GM23338 (cell line): ENCODE measurements around the gene YES1. TPM values are rescaled to one million over a fixed set of nuclear protein-coding genes. Genes with fewer than 3 reads are reported as not detected.

Experiments
- ATAC-seq: fragments of 200-7000 bp; cut with Tn5 transposase; 3 replicates; pipeline ENCODE4 v1.9.1; 2020
- DNase-seq: peaks from one replicate; pipeline ENCODE4 v3.0.0-alpha.2; 2015; ENCODE audit warnings: low spot score
- H2AFZ ChIP-seq: fragments of 200-600 bp; sonication (generic); 2 replicates; pipeline ENCODE4 v1.8.0; 2016; ENCODE audit warnings: antibody characterized with exemption, mild to moderate bottlenecking, moderate library complexity
- H3F3A ChIP-seq: fragments of 200-600 bp; sonication (generic); replicated peaks from 2 replicates; pipeline ENCODE4 v1.8.0; 2017; ENCODE audit warnings: antibody characterized with exemption, mixed run types, low read depth
- H3K27ac ChIP-seq: fragments of 200-600 bp; sonication (generic); 2 replicates; pipeline ENCODE4 v1.6.1; 2016; ENCODE audit warnings: low read depth
- H3K27me3 ChIP-seq: fragments of 200-600 bp; sonication (generic); 2 replicates; pipeline ENCODE4 v1.8.0; 2016; ENCODE audit warnings: mild to moderate bottlenecking, mixed run types, moderate library complexity; ENCODE audit not compliant: insufficient read depth
- H3K36me3 ChIP-seq: fragments of 200-600 bp; sonication (generic); 2 replicates; pipeline ENCODE4 v1.8.0; 2016; ENCODE audit warnings: mild to moderate bottlenecking; ENCODE audit not compliant: insufficient read depth
- H3K4me1 ChIP-seq: fragments of 200-600 bp; sonication (generic); 2 replicates; pipeline ENCODE4 v1.8.0; 2016; ENCODE audit warnings: mild to moderate bottlenecking, moderate library complexity; ENCODE audit not compliant: insufficient read depth
- H3K4me2 ChIP-seq: fragments of 200-600 bp; sonication (generic); 2 replicates; pipeline ENCODE4 v1.7.1; 2017; ENCODE audit warnings: mixed run types
- H3K4me3 ChIP-seq: fragments of 200-600 bp; sonication (generic); 2 replicates; pipeline ENCODE4 v1.6.1; 2016; ENCODE audit warnings: mixed run types
- H3K79me2 ChIP-seq: fragments of 200-600 bp; sonication (generic); replicated peaks from 2 replicates; pipeline ENCODE4 v1.8.0; 2017; ENCODE audit warnings: mild to moderate bottlenecking; ENCODE audit not compliant: insufficient read depth
- H3K9me2 ChIP-seq: fragments of 200-600 bp; sonication (generic); 2 replicates; pipeline ENCODE4 v1.8.0; 2017; ENCODE audit not compliant: insufficient read depth
- H4K20me1 ChIP-seq: fragments of 200-600 bp; sonication (generic); replicated peaks from 2 replicates; pipeline ENCODE4 v1.8.0; 2017; ENCODE audit warnings: mild to moderate bottlenecking; ENCODE audit not compliant: insufficient read depth
- H3K27ac Mint-ChIP-seq: 2 replicates; pipeline ENCODE4 v1.8.0; 2020; ENCODE audit warnings: inconsistent platforms, mild to moderate bottlenecking, moderate library complexity, mixed read lengths
- H3K27me3 Mint-ChIP-seq: 3 replicates; pipeline ENCODE4 v1.8.0; 2022; ENCODE audit warnings: low read depth, mild to moderate bottlenecking, moderate library complexity, mixed read lengths, inconsistent platforms; ENCODE audit not compliant: insufficient read depth, poor library complexity
- H3K36me3 Mint-ChIP-seq: 3 replicates; pipeline ENCODE4 v1.8.0; 2021; ENCODE audit warnings: low read depth, mild to moderate bottlenecking, inconsistent platforms, moderate library complexity, mixed read lengths
- H3K4me1 Mint-ChIP-seq: 3 replicates; pipeline ENCODE4 v1.8.0; 2020; ENCODE audit warnings: mild to moderate bottlenecking, inconsistent platforms, mixed read lengths
- H3K4me3 Mint-ChIP-seq: 3 replicates; pipeline ENCODE4 v1.8.0; 2021; ENCODE audit warnings: moderate library complexity, mild to moderate bottlenecking, inconsistent platforms, mixed read lengths
- H3K9me3 Mint-ChIP-seq: 3 replicates; pipeline ENCODE4 v1.8.0; 2020; ENCODE audit warnings: moderate library complexity, mild to moderate bottlenecking, inconsistent platforms, mixed read lengths
- CREB1 ChIP-seq: fragments of 250-450 bp; sonication (Bioruptor Pico); IDR thresholded peaks from 2 replicates; pipeline ENCODE4 v1.5.0; 2020; ENCODE audit warnings: low read depth, mild to moderate bottlenecking, moderate library complexity
- ETS1 ChIP-seq: IDR thresholded peaks from 2 replicates; pipeline ENCODE4 v1.6.1; 2016; ENCODE audit warnings: antibody characterized with exemption
- EZH2 ChIP-seq: fragments of 200-600 bp; sonication (generic); IDR thresholded peaks from one replicate; pipeline ENCODE4 v1.8.0; 2017; ENCODE audit warnings: antibody characterized with exemption, mild to moderate bottlenecking, low read depth; ENCODE audit not compliant: unreplicated experiment
- EZH2phosphoT487 ChIP-seq: fragments of 200-600 bp; sonication (generic); IDR thresholded peaks from one replicate; pipeline ENCODE4 v1.8.1; 2018; ENCODE audit warnings: antibody characterized with exemption; ENCODE audit not compliant: unreplicated experiment
- JUNB ChIP-seq: IDR thresholded peaks from one replicate; pipeline ENCODE4 v1.6.1; 2016; ENCODE audit warnings: antibody characterized with exemption; ENCODE audit not compliant: unreplicated experiment
- NANOG ChIP-seq: IDR thresholded peaks from 2 replicates; pipeline ENCODE4 v1.6.1; 2016; ENCODE audit warnings: antibody characterized with exemption, borderline replicate concordance
- POLR2AphosphoS5 ChIP-seq: IDR thresholded peaks from 2 replicates; pipeline ENCODE4 v1.6.1; 2016; ENCODE audit warnings: antibody characterized with exemption, low read depth
- STAT1 ChIP-seq: IDR thresholded peaks from one replicate; pipeline ENCODE4 v1.6.1; 2016; ENCODE audit warnings: antibody characterized with exemption; ENCODE audit not compliant: unreplicated experiment
- ZNF114 ChIP-seq: fragments of 250-450 bp; sonication (Bioruptor Pico); IDR thresholded peaks from 2 replicates; pipeline ENCODE4 v1.5.0; 2020; ENCODE audit warnings: mild to moderate bottlenecking, moderate library complexity
- ZNF331 ChIP-seq: fragments of 250-450 bp; sonication (Bioruptor Pico); IDR thresholded peaks from 2 replicates; pipeline ENCODE4 v1.5.0; 2020; ENCODE audit warnings: low read depth, mild to moderate bottlenecking, moderate library complexity
- polyA plus RNA-seq: library from polyadenylated mRNA; unstranded; fragments of >200 nt; fragmentation: Nextera tagmentation; extraction: Ambion mirVana; gene quantifications from 2 replicates; pipeline ENCODE4 v1.2.1, GENCODE V29; 2016
- total RNA-seq: library from RNA; depleted of rRNA; stranded (reverse); fragments of >200 nt; shearing (Covaris generic); gene quantifications from 2 replicates; pipeline ENCODE4 v1.2.3, GENCODE V29; 2014
- TF ChIP-seq, protein P1 (sequence below): IDR thresholded peaks from one replicate; pipeline ENCODE4 v1.6.1; 2018; ENCODE audit warnings: antibody characterized with exemption; ENCODE audit not compliant: unreplicated experiment
- TF ChIP-seq, protein P2 (sequence below), 2 experiments: fragments of 200-600 bp in 1 of 2; sonication (generic) in 1 of 2; conservative IDR thresholded peaks; 2 replicates each; pipeline versions ENCODE4 v1.5.1 to v1.6.1; 2016 to 2017; ENCODE audit warnings: antibody characterized with exemption in 2 of 2, low read depth in 2 of 2, mild to moderate bottlenecking in 2 of 2, moderate library complexity in 1 of 2
- TF ChIP-seq, protein P3 (sequence below): fragments of 250-450 bp; sonication (Bioruptor Pico); IDR thresholded peaks from 2 replicates; pipeline ENCODE4 v1.5.0; 2020; ENCODE audit warnings: mild to moderate bottlenecking, moderate library complexity

YES1 gene
- total and polyA plus RNA-seq, 2 experiments from 2014 or later, result 25.4 to 327 TPM

GRCh38 chr18:801137-801536 lies 10.9 kb downstream of the YES1 start:
- no peak overlapping the region for H3K27ac ChIP-seq
- ATAC-seq, result no peak
- DNase-seq, result no peak
- H3F3A ChIP-seq, result no peaks in the 10 kb centered on the region
- H3K79me2 ChIP-seq, result peaks cover 99% of the 10 kb centered on the region
- peaks cover 43% of the 10 kb centered on the region for H4K20me1 ChIP-seq
- H3K4me3 ChIP-seq, result no peak overlapping the region
- Mint-ChIP-seq H3K4me1 (peaks cover 37% of the 10 kb centered on the region), H3K27ac (no peak overlapping the region), H3K4me3 (no peak overlapping the region), H3K27me3 (peaks cover 2% of the 10 kb centered on the region), H3K9me3 (no peaks in the 10 kb centered on the region), H3K36me3 (no peaks in the 10 kb centered on the region)
- no peak overlapping the region for H2AFZ ChIP-seq
- H3K27me3 ChIP-seq, result no peaks in the 10 kb centered on the region
- H3K4me1 ChIP-seq, result peaks cover 34% of the 10 kb centered on the region
- no peaks in the 10 kb centered on the region for H3K36me3 ChIP-seq
- H3K9me2 ChIP-seq, result no peaks in the 10 kb centered on the region
- TF ChIP-seq, protein P1, sequence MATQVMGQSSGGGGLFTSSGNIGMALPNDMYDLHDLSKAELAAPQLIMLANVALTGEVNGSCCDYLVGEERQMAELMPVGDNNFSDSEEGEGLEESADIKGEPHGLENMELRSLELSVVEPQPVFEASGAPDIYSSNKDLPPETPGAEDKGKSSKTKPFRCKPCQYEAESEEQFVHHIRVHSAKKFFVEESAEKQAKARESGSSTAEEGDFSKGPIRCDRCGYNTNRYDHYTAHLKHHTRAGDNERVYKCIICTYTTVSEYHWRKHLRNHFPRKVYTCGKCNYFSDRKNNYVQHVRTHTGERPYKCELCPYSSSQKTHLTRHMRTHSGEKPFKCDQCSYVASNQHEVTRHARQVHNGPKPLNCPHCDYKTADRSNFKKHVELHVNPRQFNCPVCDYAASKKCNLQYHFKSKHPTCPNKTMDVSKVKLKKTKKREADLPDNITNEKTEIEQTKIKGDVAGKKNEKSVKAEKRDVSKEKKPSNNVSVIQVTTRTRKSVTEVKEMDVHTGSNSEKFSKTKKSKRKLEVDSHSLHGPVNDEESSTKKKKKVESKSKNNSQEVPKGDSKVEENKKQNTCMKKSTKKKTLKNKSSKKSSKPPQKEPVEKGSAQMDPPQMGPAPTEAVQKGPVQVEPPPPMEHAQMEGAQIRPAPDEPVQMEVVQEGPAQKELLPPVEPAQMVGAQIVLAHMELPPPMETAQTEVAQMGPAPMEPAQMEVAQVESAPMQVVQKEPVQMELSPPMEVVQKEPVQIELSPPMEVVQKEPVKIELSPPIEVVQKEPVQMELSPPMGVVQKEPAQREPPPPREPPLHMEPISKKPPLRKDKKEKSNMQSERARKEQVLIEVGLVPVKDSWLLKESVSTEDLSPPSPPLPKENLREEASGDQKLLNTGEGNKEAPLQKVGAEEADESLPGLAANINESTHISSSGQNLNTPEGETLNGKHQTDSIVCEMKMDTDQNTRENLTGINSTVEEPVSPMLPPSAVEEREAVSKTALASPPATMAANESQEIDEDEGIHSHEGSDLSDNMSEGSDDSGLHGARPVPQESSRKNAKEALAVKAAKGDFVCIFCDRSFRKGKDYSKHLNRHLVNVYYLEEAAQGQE, result no peak
- no peak for TF ChIP-seq STAT1
- TF ChIP-seq POLR2AphosphoS5, result no peak
- TF ChIP-seq ZNF114, result no peak
- no peak for TF ChIP-seq EZH2phosphoT487
- no peak for TF ChIP-seq EZH2
- no peak for TF ChIP-seq ZNF331 (CRISPR knock-in tag)
- no peak for TF ChIP-seq NANOG
- TF ChIP-seq, protein P2, sequence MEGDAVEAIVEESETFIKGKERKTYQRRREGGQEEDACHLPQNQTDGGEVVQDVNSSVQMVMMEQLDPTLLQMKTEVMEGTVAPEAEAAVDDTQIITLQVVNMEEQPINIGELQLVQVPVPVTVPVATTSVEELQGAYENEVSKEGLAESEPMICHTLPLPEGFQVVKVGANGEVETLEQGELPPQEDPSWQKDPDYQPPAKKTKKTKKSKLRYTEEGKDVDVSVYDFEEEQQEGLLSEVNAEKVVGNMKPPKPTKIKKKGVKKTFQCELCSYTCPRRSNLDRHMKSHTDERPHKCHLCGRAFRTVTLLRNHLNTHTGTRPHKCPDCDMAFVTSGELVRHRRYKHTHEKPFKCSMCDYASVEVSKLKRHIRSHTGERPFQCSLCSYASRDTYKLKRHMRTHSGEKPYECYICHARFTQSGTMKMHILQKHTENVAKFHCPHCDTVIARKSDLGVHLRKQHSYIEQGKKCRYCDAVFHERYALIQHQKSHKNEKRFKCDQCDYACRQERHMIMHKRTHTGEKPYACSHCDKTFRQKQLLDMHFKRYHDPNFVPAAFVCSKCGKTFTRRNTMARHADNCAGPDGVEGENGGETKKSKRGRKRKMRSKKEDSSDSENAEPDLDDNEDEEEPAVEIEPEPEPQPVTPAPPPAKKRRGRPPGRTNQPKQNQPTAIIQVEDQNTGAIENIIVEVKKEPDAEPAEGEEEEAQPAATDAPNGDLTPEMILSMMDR (conservative IDR thresholded peaks at IDR 0.05; ENCODE audit: low read depth in 2 of 2), result no peak
- TF ChIP-seq, protein P3, sequence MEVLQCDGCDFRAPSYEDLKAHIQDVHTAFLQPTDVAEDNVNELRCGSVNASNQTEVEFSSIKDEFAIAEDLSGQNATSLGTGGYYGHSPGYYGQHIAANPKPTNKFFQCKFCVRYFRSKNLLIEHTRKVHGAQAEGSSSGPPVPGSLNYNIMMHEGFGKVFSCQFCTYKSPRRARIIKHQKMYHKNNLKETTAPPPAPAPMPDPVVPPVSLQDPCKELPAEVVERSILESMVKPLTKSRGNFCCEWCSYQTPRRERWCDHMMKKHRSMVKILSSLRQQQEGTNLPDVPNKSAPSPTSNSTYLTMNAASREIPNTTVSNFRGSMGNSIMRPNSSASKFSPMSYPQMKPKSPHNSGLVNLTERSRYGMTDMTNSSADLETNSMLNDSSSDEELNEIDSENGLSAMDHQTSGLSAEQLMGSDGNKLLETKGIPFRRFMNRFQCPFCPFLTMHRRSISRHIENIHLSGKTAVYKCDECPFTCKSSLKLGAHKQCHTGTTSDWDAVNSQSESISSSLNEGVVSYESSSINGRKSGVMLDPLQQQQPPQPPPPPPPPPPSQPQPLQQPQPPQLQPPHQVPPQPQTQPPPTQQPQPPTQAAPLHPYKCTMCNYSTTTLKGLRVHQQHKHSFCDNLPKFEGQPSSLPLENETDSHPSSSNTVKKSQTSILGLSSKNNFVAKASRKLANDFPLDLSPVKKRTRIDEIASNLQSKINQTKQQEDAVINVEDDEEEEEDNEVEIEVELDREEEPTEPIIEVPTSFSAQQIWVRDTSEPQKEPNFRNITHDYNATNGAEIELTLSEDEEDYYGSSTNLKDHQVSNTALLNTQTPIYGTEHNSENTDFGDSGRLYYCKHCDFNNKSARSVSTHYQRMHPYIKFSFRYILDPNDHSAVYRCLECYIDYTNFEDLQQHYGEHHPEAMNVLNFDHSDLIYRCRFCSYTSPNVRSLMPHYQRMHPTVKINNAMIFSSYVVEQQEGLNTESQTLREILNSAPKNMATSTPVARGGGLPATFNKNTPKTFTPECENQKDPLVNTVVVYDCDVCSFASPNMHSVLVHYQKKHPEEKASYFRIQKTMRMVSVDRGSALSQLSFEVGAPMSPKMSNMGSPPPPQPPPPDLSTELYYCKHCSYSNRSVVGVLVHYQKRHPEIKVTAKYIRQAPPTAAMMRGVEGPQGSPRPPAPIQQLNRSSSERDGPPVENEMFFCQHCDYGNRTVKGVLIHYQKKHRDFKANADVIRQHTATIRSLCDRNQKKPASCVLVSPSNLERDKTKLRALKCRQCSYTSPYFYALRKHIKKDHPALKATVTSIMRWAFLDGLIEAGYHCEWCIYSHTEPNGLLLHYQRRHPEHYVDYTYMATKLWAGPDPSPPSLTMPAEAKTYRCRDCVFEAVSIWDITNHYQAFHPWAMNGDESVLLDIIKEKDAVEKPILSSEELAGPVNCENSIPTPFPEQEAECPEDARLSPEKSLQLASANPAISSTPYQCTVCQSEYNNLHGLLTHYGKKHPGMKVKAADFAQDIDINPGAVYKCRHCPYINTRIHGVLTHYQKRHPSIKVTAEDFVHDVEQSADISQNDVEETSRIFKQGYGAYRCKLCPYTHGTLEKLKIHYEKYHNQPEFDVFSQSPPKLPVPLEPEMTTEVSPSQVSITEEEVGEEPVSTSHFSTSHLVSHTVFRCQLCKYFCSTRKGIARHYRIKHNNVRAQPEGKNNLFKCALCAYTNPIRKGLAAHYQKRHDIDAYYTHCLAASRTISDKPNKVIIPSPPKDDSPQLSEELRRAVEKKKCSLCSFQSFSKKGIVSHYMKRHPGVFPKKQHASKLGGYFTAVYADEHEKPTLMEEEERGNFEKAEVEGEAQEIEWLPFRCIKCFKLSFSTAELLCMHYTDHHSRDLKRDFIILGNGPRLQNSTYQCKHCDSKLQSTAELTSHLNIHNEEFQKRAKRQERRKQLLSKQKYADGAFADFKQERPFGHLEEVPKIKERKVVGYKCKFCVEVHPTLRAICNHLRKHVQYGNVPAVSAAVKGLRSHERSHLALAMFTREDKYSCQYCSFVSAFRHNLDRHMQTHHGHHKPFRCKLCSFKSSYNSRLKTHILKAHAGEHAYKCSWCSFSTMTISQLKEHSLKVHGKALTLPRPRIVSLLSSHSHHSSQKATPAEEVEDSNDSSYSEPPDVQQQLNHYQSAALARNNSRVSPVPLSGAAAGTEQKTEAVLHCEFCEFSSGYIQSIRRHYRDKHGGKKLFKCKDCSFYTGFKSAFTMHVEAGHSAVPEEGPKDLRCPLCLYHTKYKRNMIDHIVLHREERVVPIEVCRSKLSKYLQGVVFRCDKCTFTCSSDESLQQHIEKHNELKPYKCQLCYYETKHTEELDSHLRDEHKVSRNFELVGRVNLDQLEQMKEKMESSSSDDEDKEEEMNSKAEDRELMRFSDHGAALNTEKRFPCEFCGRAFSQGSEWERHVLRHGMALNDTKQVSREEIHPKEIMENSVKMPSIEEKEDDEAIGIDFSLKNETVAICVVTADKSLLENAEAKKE (CRISPR knock-in tag), result no peak
- TF ChIP-seq CREB1 (CRISPR knock-in tag), result no peak
- no peak for TF ChIP-seq JUNB
- TF ChIP-seq ETS1, result no peak
- no peak overlapping the region for H3K4me2 ChIP-seq
